HepG2 (cell line): ENCODE results near the gene CDR2L. TPM values are rescaled to one million over a fixed set of nuclear protein-coding genes. Genes with fewer than 3 reads are reported as not detected.

ENCODE experiments used
- ATAC-seq: fragments of 200-7000 bp; cut with Tn5 transposase; 3 replicates; pipeline ENCODE4 v1.9.1; 2020; ENCODE audit warnings: mild to moderate bottlenecking, moderate library complexity
- BruUV-seq: library from RNA; stranded (reverse); fragments of 400-500 nt; replicated peaks from 2 replicates; lab custom pipeline; 2021; lab: Mats Ljungman, UMichigan
- CTCF ChIA-PET: fragments of 300-600 bp; formaldehyde crosslinking; extraction: SDS; loops from one replicate; lab custom pipeline; 2021; ENCODE audit warnings: low total read pairs, inconsistent platforms, low intra/inter-chr PET ratio; lab: Yijun Ruan, JAX
- POLR2A ChIA-PET: fragments of 350-600 bp; sonication (Branson Sonifier 250); formaldehyde crosslinking; loops from one replicate; lab custom pipeline; 2020; ENCODE audit warnings: antibody characterized with exemption, inconsistent platforms; lab: Yijun Ruan, JAX
- DNase-seq: peaks from one replicate; pipeline ENCODE4 v3.0.0-alpha.2; 2015; ENCODE audit warnings: low spot score
- FAIRE-seq: peaks from 3 replicates; lab custom pipeline; 2011; peaks lifted over from hg19 to GRCh38; lab: Jason Lieb, UNC
- H2AFZ ChIP-seq: one replicate; pipeline ENCODE4 v1.6.1; 2011; ENCODE audit warnings: low read length, inconsistent platforms
- H3K27ac ChIP-seq: fragments of 300-600 bp; 3 replicates; pipeline ENCODE4 v1.8.0; 2011; ENCODE audit warnings: mixed run types, mild to moderate bottlenecking, mixed read lengths, low read length, inconsistent platforms; ENCODE audit not compliant: insufficient read depth; ENCODE audit errors: extremely low read length
- H3K27me3 ChIP-seq, 2 experiments: fragments of 200-600 bp in 1 of 2; 2 replicates in 1 of 2; 3 replicates in 1 of 2; pipeline versions ENCODE4 v1.6.0 to v1.8.0; 2011; ENCODE audit warnings: low read length in 2 of 2, mild to moderate bottlenecking in 2 of 2, moderate library complexity in 2 of 2, inconsistent platforms in 1 of 2; ENCODE audit not compliant: insufficient read depth in 2 of 2, control insufficient read depth in 1 of 2
- H3K36me3 ChIP-seq, 2 experiments: fragments of 200-600 bp in 1 of 2; replicated peaks in 1 of 2; 2 replicates in 1 of 2; 3 replicates in 1 of 2; pipeline versions ENCODE4 v1.5.1 to v1.8.0; 2011; ENCODE audit warnings: low read length in 2 of 2, inconsistent platforms in 1 of 2; ENCODE audit not compliant: insufficient read depth in 2 of 2, control insufficient read depth in 1 of 2
- H3K4me1 ChIP-seq: 2 replicates; pipeline ENCODE4 v1.5.1; 2012; ENCODE audit warnings: low read length, inconsistent platforms; ENCODE audit not compliant: insufficient read depth
- H3K4me2 ChIP-seq: 2 replicates; pipeline ENCODE4 v1.6.0; 2011; ENCODE audit warnings: low read depth, low read length, inconsistent platforms
- H3K4me3 ChIP-seq, 3 experiments: fragments of 200-600 bp in 1 of 3; sonication (generic), shearing (Covaris generic) in 1 of 3; replicated peaks in 1 of 3; 2 replicates each; pipeline ENCODE4 v1.5.1; 2011 to 2016; ENCODE audit warnings: low read length in 3 of 3, inconsistent platforms in 2 of 3, low read depth in 2 of 3, mild to moderate bottlenecking in 2 of 3, control low read depth in 1 of 3, mixed read lengths in 1 of 3; ENCODE audit not compliant: insufficient read depth in 1 of 3
- H3K79me2 ChIP-seq: one replicate; pipeline ENCODE4 v1.6.1; 2011; ENCODE audit warnings: low read length, inconsistent platforms; ENCODE audit not compliant: insufficient read depth
- H3K9ac ChIP-seq: 2 replicates; pipeline ENCODE4 v1.6.0; 2011; ENCODE audit warnings: mild to moderate bottlenecking, low read depth, low read length, inconsistent platforms; ENCODE audit not compliant: insufficient read depth
- H3K9me3 ChIP-seq: 2 replicates; pipeline ENCODE4 v1.5.1; 2012; ENCODE audit warnings: mild to moderate bottlenecking, low read length
- H4K20me1 ChIP-seq: 2 replicates; pipeline ENCODE4 v1.6.0; 2011; ENCODE audit warnings: inconsistent platforms, mild to moderate bottlenecking, low read length, moderate library complexity; ENCODE audit not compliant: insufficient read depth
- JUND ChIP-seq: sonication (generic); formaldehyde crosslinking; IDR thresholded peaks from 2 replicates; pipeline ENCODE4 v1.8.0; 2022; ENCODE audit warnings: mild to moderate bottlenecking, missing genetic modification reagents
- KLF16 ChIP-seq, 2 experiments: sonication (generic) in 1 of 2; formaldehyde crosslinking in 1 of 2; IDR thresholded peaks; 2 replicates each; pipeline versions ENCODE4 v1.6.1 to v1.8.0; 2016 to 2023; ENCODE audit warnings: missing genetic modification reagents in 2 of 2, missing compliant biosample characterization in 1 of 2
- MYC ChIP-seq: sonication (generic); formaldehyde crosslinking; IDR thresholded peaks from 2 replicates; pipeline ENCODE4 v1.9.0; 2021; ENCODE audit warnings: missing genetic modification reagents, borderline replicate concordance
- RFX3 ChIP-seq: IDR thresholded peaks from 2 replicates; pipeline ENCODE4 v1.6.1; 2016; ENCODE audit warnings: missing biosample characterization, missing genetic modification reagents
- SNAPC5 ChIP-seq: sonication (generic); formaldehyde crosslinking; IDR thresholded peaks from 2 replicates; pipeline ENCODE4 v1.8.1; 2023; ENCODE audit warnings: mild to moderate bottlenecking, missing genetic modification reagents, borderline replicate concordance
- SPEN ChIP-seq: sonication (generic); formaldehyde crosslinking; IDR thresholded peaks from 2 replicates; pipeline ENCODE4 v1.5.1; 2020; ENCODE audit warnings: low read depth, mild to moderate bottlenecking, missing genetic modification reagents
- WIZ ChIP-seq: sonication (generic); formaldehyde crosslinking; IDR thresholded peaks from 2 replicates; pipeline ENCODE4 v1.5.1; 2020; ENCODE audit warnings: mild to moderate bottlenecking, missing genetic modification reagents
- ZNF343 ChIP-seq: sonication (generic); formaldehyde crosslinking; IDR thresholded peaks from 2 replicates; pipeline ENCODE4 v1.4.0; 2020; ENCODE audit warnings: mild to moderate bottlenecking, missing genetic modification reagents
- ZNF660 ChIP-seq: sonication (generic); formaldehyde crosslinking; IDR thresholded peaks from 2 replicates; pipeline ENCODE4 v1.5.1; 2020; ENCODE audit warnings: mild to moderate bottlenecking, low read depth, missing genetic modification reagents, borderline replicate concordance
- ZNF674 ChIP-seq: sonication (generic); formaldehyde crosslinking; IDR thresholded peaks from 2 replicates; pipeline ENCODE4 v1.5.0; 2020; ENCODE audit warnings: low read depth, mild to moderate bottlenecking, missing genetic modification reagents
- ZNF713 ChIP-seq: sonication (generic); formaldehyde crosslinking; IDR thresholded peaks from 2 replicates; pipeline ENCODE4 v1.4.0; 2020; ENCODE audit warnings: mild to moderate bottlenecking, missing genetic modification reagents
- WGBS: methylation state at CpG from one replicate; pipeline ENCODE4 v1.1.6; 2017; ENCODE audit warnings: low lambda C conversion rate; 5-methylcytosine and 5-hydroxymethylcytosine counted together
- in situ Hi-C: cut with HindIII; loops from 2 replicates; pipeline ENCODE4 v1.10.0; 2017; ENCODE audit warnings: low pct_unique_long_range_greater_than_20kb; ENCODE audit not compliant: extremely low pct_ligation_motif_present
- intact Hi-C: fragments of 100-400 bp; cut with micrococcal nuclease; formaldehyde crosslinking; loops from one replicate; pipeline ENCODE4 v1.10.0; 2022; ENCODE audit not compliant: unreplicated experiment
- polyA plus RNA-seq, 8 experiments: library from polyadenylated mRNA; depleted of rRNA in 3 of 8; stranded (reverse) in 7 of 8; unstranded in 1 of 8; fragments of >200 nt; fragmentation: Illumina TruSeq in 4 of 8; extraction: Trizol in 4 of 8; gene quantifications; 2 replicates each; pipeline versions ENCODE4 v1.2.1 to v1.2.3, GENCODE V29; 2011 to 2016; ENCODE audit warnings: low read depth in 4 of 8, missing spikeins in 1 of 8, mixed read lengths in 1 of 8; ENCODE audit not compliant: insufficient read depth in 1 of 8
- total RNA-seq, 5 experiments: library from RNA; depleted of rRNA; stranded (reverse); fragments of >200 nt; fragmentation: Illumina TruSeq; extraction: Trizol; gene quantifications; 2 replicates each; pipeline ENCODE4 v1.2.3, GENCODE V29; 2016; ENCODE audit warnings: low read depth in 1 of 5

The CDR2L gene
- total and polyA plus RNA-seq, 2 of the 13 experiments (the other 11 are each of a cell fraction or from before 2014, with no cell fraction given): 1.9 to 2.1 TPM

- no peak for TF ChIP-seq ZNF713 (CRISPR knock-in tag)
- TF ChIP-seq KLF16 (CRISPR knock-in tag; IDR thresholded peaks at IDR 0.05): no peak
- no peak for TF ChIP-seq WIZ (CRISPR knock-in tag)
- TF ChIP-seq RFX3 (CRISPR knock-in tag): no peak
- TF ChIP-seq ZNF660 (CRISPR knock-in tag): no peak
- no peak for TF ChIP-seq ZNF674 (CRISPR knock-in tag)
- no peak for TF ChIP-seq ZNF343
- no peak for TF ChIP-seq JUND (CRISPR knock-in tag)
- no peak for TF ChIP-seq SNAPC5 (CRISPR knock-in tag)
These were observed 36.4 kb upstream of the CDR2L start (continued) for GRCh38 chr17:74951065-74951464.

- Histone ChIP-seq H3K4me1 (peaks cover 10% of the 10 kb centered on the region), H3K4me2 (no peak overlapping the region), H3K4me3 (no peak overlapping the region), H3K9me3 (no peaks in the 10 kb centered on the region), H3K27ac (no peak overlapping the region), H2AFZ (no peak overlapping the region), H3K27me3 (peaks cover 7 to 52% of the 10 kb centered on the region in 2 experiments; a peak in 4 of 5 replicates), H4K20me1 (no peaks in the 10 kb centered on the region), H3K9ac (no peak overlapping the region), H3K79me2 (no peaks in the 10 kb centered on the region), H3K36me3 (no peaks in the 10 kb centered on the region)
- CTCF ChIA-PET: no interaction called here
- FAIRE-seq (no peak), DNase-seq (no peak), ATAC-seq (no peak)
- intact Hi-C loops (no loop called here), in situ Hi-C loops (loop anchor here (5.0 kb wide), 1 partner anchor 150 kb away; no protein-coding TSS in a partner anchor)
- BruUV-seq: no TSS peak
- POLR2A ChIA-PET: interaction anchor here (1.4 kb wide), 1 partner anchor 10 kb away, joined by 3 read pairs; no protein-coding TSS in a partner anchor
- WGBS: 80% methylated on average over 1 of the region's 32 CpGs
- TF ChIP-seq MYC (CRISPR knock-in tag) (0 out of 2 replicates have a peak, but pooled peaks have one; percentile 5), SPEN (CRISPR knock-in tag) (no peak)
These were observed 35.6 kb upstream of the CDR2L start for GRCh38 chr17:74951680-74952421.
